IMR-90 (cell line): ENCODE results near the gene TAF1B. TPM values are rescaled to one million over a fixed set of nuclear protein-coding genes. Genes with fewer than 3 reads are reported as not detected.

Source experiments
- ATAC-seq: fragments of 200-7000 bp; cut with Tn5 transposase; 2 replicates; pipeline ENCODE4 v1.9.1; 2020; ENCODE audit warnings: low read depth, mild to moderate bottlenecking, moderate library complexity
- BruUV-seq: library from RNA; stranded (reverse); fragments of 400-500 nt; replicated peaks from 2 replicates; lab custom pipeline; 2021; lab: Mats Ljungman, UMichigan
- CTCF ChIA-PET: fragments of 300-600 bp; formaldehyde crosslinking; extraction: SDS; loops from one replicate; lab custom pipeline; 2021; ENCODE audit warnings: antibody characterized with exemption; lab: Yijun Ruan, JAX
- POLR2A ChIA-PET: fragments of 300-600 bp; sonication (Branson Sonifier 250); formaldehyde crosslinking; loops from one replicate; lab custom pipeline; 2022; ENCODE audit warnings: antibody characterized with exemption; ENCODE audit not compliant: unreplicated experiment; lab: Charles Lee
- DNase-seq: peaks from one replicate; pipeline ENCODE4 v3.0.0; 2013
- H2AFZ ChIP-seq: replicated peaks from 2 replicates; pipeline ENCODE3; 2013; ENCODE audit warnings: low read length, mild to moderate bottlenecking; ENCODE audit not compliant: poor library complexity
- H2AK5ac ChIP-seq: 2 replicates; pipeline ENCODE4 v1.6.1; 2013; ENCODE audit warnings: low read depth, low read length, inconsistent platforms
- H2AK9ac ChIP-seq: replicated peaks from 2 replicates; pipeline ENCODE3; 2013; ENCODE audit warnings: mild to moderate bottlenecking, low read depth, low read length, moderate library complexity; ENCODE audit not compliant: poor library complexity
- H2BK120ac ChIP-seq: 2 replicates; pipeline ENCODE4 v1.6.1; 2013; ENCODE audit warnings: low read depth, low read length, inconsistent platforms
- H2BK15ac ChIP-seq: 3 replicates; pipeline ENCODE4 v1.6.1; 2013; ENCODE audit warnings: low read depth, low read length, inconsistent platforms
- H2BK20ac ChIP-seq: 2 replicates; pipeline ENCODE4 v1.6.1; 2013; ENCODE audit warnings: low read depth, mild to moderate bottlenecking, inconsistent platforms, low read length, moderate library complexity
- H2BK5ac ChIP-seq: 2 replicates; pipeline ENCODE4 v1.6.1; 2013; ENCODE audit warnings: mild to moderate bottlenecking, low read depth, low read length, inconsistent platforms; ENCODE audit not compliant: poor library complexity, severe bottlenecking
- H3K14ac ChIP-seq: replicated peaks from 2 replicates; pipeline ENCODE4 v1.6.1; 2013; ENCODE audit warnings: low read depth, low read length, inconsistent platforms
- H3K18ac ChIP-seq: 2 replicates; pipeline ENCODE4 v1.6.1; 2013; ENCODE audit warnings: low read depth, low read length, control low read depth
- H3K23ac ChIP-seq: 2 replicates; pipeline ENCODE4 v1.6.1; 2013; ENCODE audit warnings: low read depth, low read length, inconsistent platforms
- H3K27ac ChIP-seq: 2 replicates; pipeline ENCODE4 v1.5.1; 2013; ENCODE audit warnings: mild to moderate bottlenecking, control low read depth, low read length; ENCODE audit not compliant: insufficient read depth
- H3K27me3 ChIP-seq: 2 replicates; pipeline ENCODE4 v1.6.1; 2013; ENCODE audit warnings: low read length; ENCODE audit not compliant: control insufficient read depth, insufficient read depth
- H3K36me3 ChIP-seq: 2 replicates; pipeline ENCODE4 v1.6.1; 2013; ENCODE audit warnings: low read length, mixed read lengths; ENCODE audit not compliant: control insufficient read depth, insufficient read depth
- H3K4ac ChIP-seq: 2 replicates; pipeline ENCODE4 v1.6.1; 2013; ENCODE audit warnings: low read depth, low read length, inconsistent platforms
- H3K4me1 ChIP-seq: 2 replicates; pipeline ENCODE4 v1.6.1; 2013; ENCODE audit warnings: low read length, mixed read lengths; ENCODE audit not compliant: control insufficient read depth, insufficient read depth
- H3K4me2 ChIP-seq: 2 replicates; pipeline ENCODE4 v1.6.1; 2013; ENCODE audit warnings: low read depth, mild to moderate bottlenecking, control low read depth, low read length, moderate library complexity
- H3K4me3 ChIP-seq: 2 replicates; pipeline ENCODE4 v1.5.1; 2013; ENCODE audit warnings: low read depth, mild to moderate bottlenecking, control low read depth, low read length, moderate library complexity; ENCODE audit not compliant: insufficient read depth
- H3K56ac ChIP-seq: 2 replicates; pipeline ENCODE4 v1.6.1; 2013; ENCODE audit warnings: low read length, inconsistent platforms; ENCODE audit not compliant: insufficient read depth; ENCODE audit errors: extremely low read depth
- H3K79me1 ChIP-seq, 2 experiments: 2 replicates each; pipeline ENCODE4 v1.6.1; 2013; ENCODE audit warnings: low read length in 2 of 2, inconsistent platforms in 1 of 2, low read depth in 1 of 2
- H3K9ac ChIP-seq: 2 replicates; pipeline ENCODE4 v1.6.1; 2013; ENCODE audit warnings: low read depth, low read length, control low read depth
- H3K9me1 ChIP-seq: 2 replicates; pipeline ENCODE4 v1.6.1; 2013; ENCODE audit warnings: low read length, inconsistent platforms; ENCODE audit not compliant: insufficient read depth
- H3K9me3 ChIP-seq: 2 replicates; pipeline ENCODE4 v1.6.1; 2013; ENCODE audit warnings: low read length; ENCODE audit not compliant: control insufficient read depth, insufficient read depth
- H4K20me1 ChIP-seq: 2 replicates; pipeline ENCODE4 v1.6.1; 2013; ENCODE audit warnings: low read length, inconsistent platforms; ENCODE audit not compliant: insufficient read depth
- H4K5ac ChIP-seq: 2 replicates; pipeline ENCODE4 v1.6.1; 2013; ENCODE audit warnings: mild to moderate bottlenecking, low read depth, low read length, control low read depth
- H4K8ac ChIP-seq, 2 experiments: 2 replicates each; pipeline ENCODE4 v1.6.1; 2013; ENCODE audit warnings: low read depth in 2 of 2, low read length in 2 of 2, control low read depth in 1 of 2, inconsistent platforms in 1 of 2
- H4K91ac ChIP-seq: 2 replicates; pipeline ENCODE4 v1.6.1; 2013; ENCODE audit warnings: low read depth, low read length, inconsistent platforms; ENCODE audit not compliant: insufficient read depth
- FOS ChIP-seq: fragments of 150-350 bp; IDR thresholded peaks from 2 replicates; pipeline ENCODE4 v1.6.1; 2016; ENCODE audit warnings: low read depth, low read length
- MAZ ChIP-seq: IDR thresholded peaks from 2 replicates; pipeline ENCODE4 v1.6.1; 2012; ENCODE audit warnings: low read depth, mild to moderate bottlenecking, low read length, improper control_type of control experiment, moderate library complexity, borderline replicate concordance
- POLR2A ChIP-seq: IDR thresholded peaks from 2 replicates; pipeline ENCODE4 v1.6.1; 2012; ENCODE audit warnings: mild to moderate bottlenecking, low read depth, low read length
- RAD21 ChIP-seq: IDR thresholded peaks from 2 replicates; pipeline ENCODE4 v1.6.1; 2012; ENCODE audit warnings: low read length, improper control_type of control experiment
- RCOR1 ChIP-seq: IDR thresholded peaks from 2 replicates; pipeline ENCODE4 v1.6.1; 2012; ENCODE audit warnings: mild to moderate bottlenecking, low read length, improper control_type of control experiment; ENCODE audit not compliant: insufficient replicate concordance
- WGBS, 2 experiments: methylation state at CpG; one replicate each; pipeline versions ENCODE4 v1.1.5 to v1.1.7; 2013; ENCODE audit warnings: missing lambda C conversion rate in 2 of 2; ENCODE audit not compliant: insufficient read length in 1 of 2; ENCODE audit errors: extremely low coverage in 2 of 2; 5-methylcytosine and 5-hydroxymethylcytosine counted together
- dilution Hi-C: fragments of 300-500 bp; cut with HindIII; formaldehyde crosslinking; loops from one replicate; pipeline ENCODE4 v1.14.3; 2018; ENCODE audit warnings: low sequenced_read_pairs; ENCODE audit not compliant: unreplicated experiment
- in situ Hi-C: fragments of 300-500 bp; cut with MboI; formaldehyde crosslinking; loops from 3 replicates; pipeline ENCODE4 v1.14.3; 2019; ENCODE audit warnings: low sequenced_read_pairs, inconsistent platforms, mixed read lengths
- intact Hi-C: fragments of 100-400 bp; cut with micrococcal nuclease; formaldehyde crosslinking; loops from 2 replicates; pipeline ENCODE4 v1.10.0; 2022
- polyA plus RNA-seq, 3 experiments: library from polyadenylated mRNA; depleted of rRNA; stranded (reverse); fragments of >200 nt; gene quantifications; 2 replicates each; pipeline ENCODE4 v1.2.3, GENCODE V29; 2012; ENCODE audit warnings: low replicate concordance in 1 of 3
- total RNA-seq: library from RNA; depleted of rRNA; stranded (reverse); fragments of >200 nt; gene quantifications from 2 replicates; pipeline ENCODE4 v1.2.3, GENCODE V29; 2012

Gene TAF1B
- total and polyA plus RNA-seq, 2 of the 4 experiments (the other 2 are of a cell fraction), result 8.4 to 19.9 TPM

DNA sequence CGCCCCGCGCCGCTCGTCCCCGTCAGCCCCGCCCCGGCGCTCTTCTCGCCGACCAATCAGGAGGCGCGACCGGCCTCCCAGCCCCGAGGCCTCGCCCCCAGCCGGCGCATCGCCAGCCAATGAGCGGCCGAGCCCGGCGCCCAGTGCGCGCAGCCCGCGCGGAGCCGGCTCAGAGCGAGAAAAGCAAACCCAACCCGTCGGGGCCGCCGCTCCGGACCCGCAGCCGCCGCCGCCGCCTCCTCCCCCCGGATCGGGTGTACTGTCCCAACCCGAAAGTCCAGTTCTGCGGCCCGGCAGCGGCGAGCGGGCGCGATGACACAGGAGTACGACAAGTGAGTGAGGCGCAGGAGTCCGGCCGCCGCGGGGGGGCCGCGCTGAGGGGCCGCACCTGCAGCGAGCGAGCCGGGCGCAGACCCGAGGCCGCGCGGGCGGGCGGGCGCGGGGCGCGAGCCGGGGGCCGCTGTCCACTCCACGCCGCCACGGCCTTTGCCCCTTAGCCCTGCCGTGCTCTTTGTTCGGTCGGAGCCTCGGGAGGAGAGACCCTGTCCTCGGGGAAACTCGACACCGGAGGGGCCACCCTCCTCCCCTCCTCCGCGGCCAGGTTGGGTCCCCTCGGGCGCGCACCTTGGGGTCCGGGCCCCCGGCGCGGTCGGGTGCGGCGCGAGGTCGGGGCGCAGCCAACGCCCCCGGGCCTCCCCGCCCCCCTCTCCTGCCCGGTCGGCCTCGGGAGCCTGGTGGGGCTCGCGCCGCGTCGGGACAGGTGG lies 108.4 kb downstream of the TAF1B start, which contains the start of gene GRHL1:
TSS of gene GRHL1 (plus strand) at position 172 of the 764 bp plus-strand sequence. CDS start at position 313, 141 bp downstream.
- H3K79me1 ChIP-seq, result no peaks in the 10 kb centered on the region
- H3K9ac ChIP-seq, result peak within 1 kb of the TSS; percentile 53; the same call in 1 of the 2 replicates
- H4K20me1 ChIP-seq, result no peaks in the 10 kb centered on the region

More for the DNA sequence above, 108.4 kb downstream of the TAF1B start, which contains the start of gene GRHL1:
- no peak within 1 kb of the TSS for H3K14ac ChIP-seq
- ATAC-seq, result peak; percentile 95
- DNase-seq, result peak; percentile 86
- no peak within 1 kb of the TSS for H4K91ac ChIP-seq
- no peaks in the 10 kb centered on the region for H3K9me3 ChIP-seq
- H3K36me3 ChIP-seq, result no peaks in the 10 kb centered on the region
- WGBS, 2 experiments, result 0% methylated on average over 23 of the region's 111 CpGs; no CpG with 5 or more reads in 1 of the 2 experiments
- H3K9me1 ChIP-seq, result no peaks in the 10 kb centered on the region
- peak within 1 kb of the TSS; percentile 70 for H3K4me2 ChIP-seq
- no peak for TF ChIP-seq RAD21
- no peak for TF ChIP-seq FOS
- TF ChIP-seq POLR2A, result no peak
- peak; percentile 19 for TF ChIP-seq RCOR1
- peak; percentile 64; the same call in 1 of the 2 replicates for TF ChIP-seq MAZ
- no TSS peak for BruUV-seq
- H2BK120ac ChIP-seq, result no peak within 1 kb of the TSS
- peaks cover 5% of the 10 kb centered on the region; the same call in 1 of the 2 replicates for H3K4me1 ChIP-seq
- H2BK5ac ChIP-seq, result no peak within 1 kb of the TSS
- intact Hi-C loops, result loop anchor here (5.0 kb wide), 2 partner anchors 139 to 394 kb away; partner anchors contain the start of gene ADAM17
- H3K23ac ChIP-seq, result 0 out of 2 replicates have a peak within 1 kb of the TSS, but pooled peaks have one; percentile 29
- ChIA-PET CTCF (no interaction called here), POLR2A (no interaction called here)
- H3K27ac ChIP-seq, result no peak within 1 kb of the TSS
- H3K4ac ChIP-seq, result peak within 1 kb of the TSS; percentile 25; the same call in 1 of the 2 replicates
- no peak within 1 kb of the TSS for H4K5ac ChIP-seq
- H2BK20ac ChIP-seq, result no peak within 1 kb of the TSS; the same call in 1 of the 2 replicates
- peaks cover 14% of the 10 kb centered on the region for H3K27me3 ChIP-seq
- H2AFZ ChIP-seq, result peak within 1 kb of the TSS; percentile 96
- no peak within 1 kb of the TSS for H2BK15ac ChIP-seq
- no peak within 1 kb of the TSS for H4K8ac ChIP-seq
- no peak within 1 kb of the TSS for H3K18ac ChIP-seq
- H2AK9ac ChIP-seq, result peak within 1 kb of the TSS; percentile 9
- H3K4me3 ChIP-seq, result peak within 1 kb of the TSS; percentile 73
- H2AK5ac ChIP-seq, result no peak within 1 kb of the TSS
- H3K56ac ChIP-seq, result no peak within 1 kb of the TSS
- dilution Hi-C loops, result no loop called here
- in situ Hi-C loops, result no loop called here
